Immature natural killer cell (primary cell): ENCODE results near the gene LMAN1L. TPM values are rescaled to one million over a fixed set of nuclear protein-coding genes. Genes with fewer than 3 reads are reported as not detected.
A peak's percentile ranks its signal among the peaks of the same experiment; 100 is the strongest.

Source experiments
- DNase-seq, 3 donors: peaks; one replicate each; pipeline ENCODE4 v3.0.0; 2022; ENCODE audit warnings: mixed read lengths in 1 of 3
- H3K27ac Mint-ChIP-seq, 6 donors: one replicate each; pipeline ENCODE4 v1.8.0; 2020; ENCODE audit warnings: mixed read lengths in 6 of 6, mild to moderate bottlenecking in 5 of 6, inconsistent platforms in 4 of 6, moderate library complexity in 3 of 6
- H3K27me3 Mint-ChIP-seq, 3 donors: one replicate each; pipeline ENCODE4 v1.8.0; 2020 to 2021; ENCODE audit warnings: low read depth in 3 of 3, mild to moderate bottlenecking in 3 of 3, mixed read lengths in 3 of 3, moderate library complexity in 3 of 3, inconsistent platforms in 1 of 3
- H3K36me3 Mint-ChIP-seq, 3 donors: one replicate each; pipeline ENCODE4 v1.8.0; 2020; ENCODE audit warnings: mixed read lengths in 3 of 3, inconsistent platforms in 2 of 3, mild to moderate bottlenecking in 2 of 3
- H3K4me1 Mint-ChIP-seq, 2 donors: one replicate each; pipeline ENCODE4 v1.8.0; 2020; ENCODE audit warnings: inconsistent platforms in 2 of 2, mild to moderate bottlenecking in 2 of 2, mixed read lengths in 2 of 2, moderate library complexity in 1 of 2
- H3K4me3 Mint-ChIP-seq, 5 donors: one replicate each; pipeline ENCODE4 v1.8.0; 2020; ENCODE audit warnings: mild to moderate bottlenecking in 5 of 5, mixed read lengths in 5 of 5, inconsistent platforms in 3 of 5, moderate library complexity in 3 of 5
- H3K9me3 Mint-ChIP-seq, 6 donors: one replicate each; pipeline ENCODE4 v1.8.0; 2020; ENCODE audit warnings: mild to moderate bottlenecking in 6 of 6, mixed read lengths in 6 of 6, inconsistent platforms in 4 of 6, moderate library complexity in 3 of 6
- polyA plus RNA-seq, 3 donors: library from polyadenylated mRNA; unstranded; fragments of 300-500 nt; fragmentation: Illumina TruSeq; gene quantifications; one replicate each; pipeline ENCODE4 v1.2.3, GENCODE V29; 2021

The LMAN1L gene
- polyA plus RNA-seq, 3 donors from 2014 or later, result not detected

DNA sequence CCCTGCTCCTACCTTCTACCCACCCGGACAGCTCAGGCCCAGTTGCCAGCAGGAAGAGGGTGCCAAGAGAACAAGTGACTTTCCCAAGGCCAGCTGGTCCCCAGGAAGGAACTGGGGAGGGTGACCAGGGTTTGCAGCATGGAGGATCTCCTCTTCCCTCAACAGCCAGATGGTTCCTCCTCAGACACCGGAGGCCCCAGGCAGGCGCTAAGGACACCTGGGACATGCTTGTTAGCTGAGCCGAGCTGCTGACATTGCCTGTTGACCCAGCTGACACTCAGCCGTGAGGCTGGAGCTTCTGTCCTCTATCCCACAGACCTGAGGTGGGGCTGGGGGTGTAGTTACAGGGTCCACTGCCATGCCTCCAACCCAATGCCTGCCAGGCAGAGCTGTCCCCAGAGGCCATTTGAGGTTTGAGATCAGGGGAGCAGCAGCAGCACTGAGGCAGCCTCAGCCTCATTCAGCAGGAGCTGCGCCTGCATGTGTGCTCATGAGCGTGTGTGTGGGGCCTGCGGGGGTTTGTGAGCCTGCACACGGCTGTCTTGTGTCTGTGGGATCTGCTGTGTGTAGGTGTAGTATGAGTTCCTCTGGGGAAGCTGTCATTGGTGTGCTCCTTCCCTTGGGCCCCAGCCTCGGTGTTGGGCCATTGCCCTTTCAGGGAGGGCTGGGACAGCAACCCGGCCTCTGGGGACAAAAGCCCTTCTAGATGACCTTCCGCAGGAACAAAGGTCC, 20.9 kb downstream of the LMAN1L start:
- DNase-seq, result no peak
- H3K36me3 Mint-ChIP-seq, result peaks cover 0 to 3% (median 0%) of the 10 kb centered on the region in 3 donors
- H3K4me1 Mint-ChIP-seq, result no peaks in the 10 kb centered on the region
- no peaks in the 10 kb centered on the region for H3K9me3 Mint-ChIP-seq
- H3K27ac Mint-ChIP-seq, result no peak overlapping the region
- no peak overlapping the region for H3K4me3 Mint-ChIP-seq
- peaks cover 0 to 5% (median 3%) of the 10 kb centered on the region in 3 donors for H3K27me3 Mint-ChIP-seq

DNA sequence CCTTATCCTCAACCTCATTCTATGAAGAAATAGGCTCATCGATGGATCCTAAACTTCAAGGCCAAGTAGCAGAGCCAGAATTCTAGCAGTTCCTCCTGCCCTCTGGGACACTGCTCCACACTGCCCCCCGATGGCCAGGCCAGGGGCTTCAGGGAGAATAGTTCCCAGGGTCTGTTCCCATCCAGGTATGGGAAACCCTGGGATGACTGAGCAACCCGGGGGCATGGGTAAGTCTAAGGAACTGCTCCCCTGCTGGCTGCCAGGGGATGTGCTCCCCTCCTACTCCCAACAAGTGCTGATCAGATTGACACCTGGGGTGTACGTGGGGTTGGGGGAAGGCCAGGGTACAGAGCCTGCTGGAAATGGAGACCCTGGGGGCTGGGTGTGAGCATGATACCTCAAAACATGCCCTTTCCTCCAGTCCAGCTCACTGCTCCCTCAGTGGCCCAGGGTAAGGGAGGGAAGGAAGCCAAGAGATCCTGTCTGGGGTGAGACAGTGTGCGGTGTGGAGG, 22.7 kb downstream of the LMAN1L start:
- Mint-ChIP-seq H3K27ac (peak overlapping the region in 1 of 6 donors; percentile 58), H3K4me1 (no peaks in the 10 kb centered on the region), H3K4me3 (no peak overlapping the region), H3K9me3 (no peaks in the 10 kb centered on the region), H3K36me3 (peaks cover 0 to 7% (median 0%) of the 10 kb centered on the region in 3 donors), H3K27me3 (peaks cover 0 to 4% (median 3%) of the 10 kb centered on the region in 3 donors)
- DNase-seq, result peak in 2 of 3 donors; percentile 25 to 32

DNA sequence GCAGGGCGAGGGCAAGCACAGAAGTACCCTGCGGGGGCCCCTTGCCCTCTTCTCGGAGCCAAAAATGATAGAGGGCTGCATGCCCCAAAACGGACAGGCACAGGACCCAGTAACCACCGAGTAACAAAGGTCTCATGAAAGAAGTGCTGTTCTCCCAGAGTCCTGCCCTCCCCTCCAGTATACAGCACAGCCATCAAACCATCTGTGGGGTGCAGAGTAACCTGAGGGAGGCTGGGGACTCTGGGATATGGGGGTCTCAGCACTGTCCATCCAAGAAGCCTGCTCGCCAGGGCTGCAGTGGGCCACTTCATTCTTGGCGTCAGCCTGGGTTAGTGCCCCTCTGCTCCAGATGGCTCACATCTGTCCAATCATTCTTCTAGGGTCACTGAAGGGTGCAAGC, 24.2 kb downstream of the LMAN1L start:
- Mint-ChIP-seq H3K27ac (no peak overlapping the region), H3K4me1 (peaks cover 7 to 11% of the 10 kb centered on the region in 2 donors), H3K36me3 (peaks cover 0 to 7% (median 0%) of the 10 kb centered on the region in 3 donors), H3K4me3 (no peak overlapping the region), H3K9me3 (no peaks in the 10 kb centered on the region), H3K27me3 (peaks cover 2 to 5% (median 3%) of the 10 kb centered on the region in 3 donors)
- no peak for DNase-seq

DNA sequence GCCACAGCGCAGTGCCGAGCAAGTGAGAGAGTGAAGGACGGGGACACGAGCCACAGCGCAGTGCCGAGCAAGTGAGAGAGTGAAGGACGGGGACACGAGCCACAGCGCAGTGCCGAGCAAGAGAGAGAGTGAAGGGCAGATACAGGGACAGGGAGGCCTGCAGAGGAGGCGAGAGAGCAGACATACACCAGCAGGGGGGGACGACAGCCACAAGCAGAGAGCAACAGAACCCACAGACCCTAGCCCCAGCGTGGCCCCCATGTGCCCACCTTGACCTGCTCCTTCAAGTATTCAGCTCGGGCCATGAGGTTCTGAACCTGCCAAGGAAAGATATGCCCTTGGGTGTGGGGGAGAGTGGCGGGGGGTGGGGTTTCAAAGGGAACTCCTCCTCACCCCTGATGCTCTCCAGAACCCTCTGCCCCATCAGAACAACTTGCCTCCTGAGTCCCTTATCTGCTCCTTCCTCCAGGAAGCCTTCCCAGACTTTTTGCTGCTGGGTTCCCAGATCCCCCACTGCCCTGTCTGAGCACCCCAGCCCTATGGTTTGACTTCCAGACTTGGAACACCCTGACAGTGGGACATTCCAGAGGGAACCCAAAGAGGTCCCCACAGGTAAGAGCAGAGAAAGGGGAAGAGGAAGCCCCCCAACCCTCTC, 25.0 kb downstream of the LMAN1L start:
- peaks cover 3 to 5% (median 4%) of the 10 kb centered on the region in 3 donors for H3K27me3 Mint-ChIP-seq
- peaks cover 0 to 7% (median 0%) of the 10 kb centered on the region in 3 donors for H3K36me3 Mint-ChIP-seq
- H3K27ac Mint-ChIP-seq, result no peak overlapping the region

DNA sequence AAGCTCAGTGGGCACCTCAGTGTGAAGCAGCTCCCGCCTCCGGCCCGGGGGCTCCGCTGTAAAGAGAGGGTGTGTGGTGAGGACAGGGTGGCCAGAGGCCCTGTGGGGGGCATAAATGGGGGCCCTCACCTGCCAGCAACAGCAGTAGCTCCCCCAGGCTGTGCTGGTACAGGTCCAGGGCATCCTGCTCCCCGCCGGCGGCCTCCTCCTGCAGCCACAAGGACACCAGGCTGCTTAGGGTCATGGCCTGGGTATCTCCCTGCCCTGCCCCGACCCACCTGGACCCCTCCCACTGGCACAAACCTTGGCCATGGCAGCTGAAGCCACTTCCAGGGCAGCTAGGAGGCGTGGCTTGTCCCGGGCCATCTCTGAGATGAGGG, 25.5 kb downstream of the LMAN1L start:
- no peak overlapping the region for H3K27ac Mint-ChIP-seq
- H3K4me3 Mint-ChIP-seq, result no peak overlapping the region
- H3K36me3 Mint-ChIP-seq, result peaks cover 0 to 7% (median 0%) of the 10 kb centered on the region in 3 donors
- H3K9me3 Mint-ChIP-seq, result no peaks in the 10 kb centered on the region
- no peak for DNase-seq
- H3K27me3 Mint-ChIP-seq, result peaks cover 0 to 6% (median 5%) of the 10 kb centered on the region in 3 donors
- peaks cover 16 to 20% of the 10 kb centered on the region in 2 donors for H3K4me1 Mint-ChIP-seq

More for the DNA sequence above, 25.0 kb downstream of the LMAN1L start:
- H3K4me1 Mint-ChIP-seq, result peaks cover 15 to 19% of the 10 kb centered on the region in 2 donors
- no peaks in the 10 kb centered on the region for H3K9me3 Mint-ChIP-seq
- DNase-seq, result no peak
- H3K4me3 Mint-ChIP-seq, result no peak overlapping the region

DNA sequence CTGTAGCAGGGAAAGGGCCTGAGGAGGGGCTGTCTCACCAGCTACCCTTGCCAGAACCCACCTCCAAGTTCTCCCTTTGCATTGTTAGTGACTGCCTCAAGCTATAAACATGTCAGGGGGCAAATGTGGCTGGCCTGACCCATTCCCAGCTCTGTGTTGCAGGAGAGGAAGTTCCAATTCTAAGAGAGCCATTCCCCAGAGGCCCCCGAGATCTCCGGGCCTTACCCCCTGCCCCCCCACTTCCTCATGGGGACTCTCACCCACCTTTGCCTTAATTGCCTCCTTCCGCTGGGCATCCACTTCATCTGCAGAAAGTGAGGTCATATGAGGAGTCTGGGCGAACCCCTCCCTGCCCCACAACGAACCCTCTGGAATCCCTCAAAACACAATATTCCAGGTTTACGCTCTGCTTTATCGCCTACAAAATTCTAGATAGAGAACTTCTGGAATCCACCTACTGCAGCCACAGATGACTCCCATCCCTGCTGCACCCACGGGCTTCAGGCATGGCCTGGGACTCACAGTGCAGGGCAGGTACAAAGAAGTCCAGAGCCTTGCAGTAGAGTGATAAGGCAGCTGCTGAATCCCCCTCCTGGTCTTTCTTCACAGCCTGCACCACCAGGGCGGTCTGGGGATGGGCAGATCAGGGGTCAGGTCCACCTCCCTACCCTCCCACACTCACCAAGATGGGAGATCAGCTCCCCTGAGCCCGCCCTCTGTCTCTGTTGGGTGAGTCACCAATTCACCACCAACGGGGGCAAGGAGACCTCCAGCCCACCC, 26.3 kb downstream of the LMAN1L start:
- Mint-ChIP-seq H3K36me3 (peaks cover 0 to 7% (median 0%) of the 10 kb centered on the region in 3 donors), H3K9me3 (no peaks in the 10 kb centered on the region), H3K27ac (peak overlapping the region in 1 of 6 donors; percentile 64), H3K27me3 (peaks cover 0 to 7% (median 6%) of the 10 kb centered on the region in 3 donors), H3K4me1 (peaks cover 22 to 28% of the 10 kb centered on the region in 2 donors), H3K4me3 (no peak overlapping the region)
- no peak for DNase-seq

DNA sequence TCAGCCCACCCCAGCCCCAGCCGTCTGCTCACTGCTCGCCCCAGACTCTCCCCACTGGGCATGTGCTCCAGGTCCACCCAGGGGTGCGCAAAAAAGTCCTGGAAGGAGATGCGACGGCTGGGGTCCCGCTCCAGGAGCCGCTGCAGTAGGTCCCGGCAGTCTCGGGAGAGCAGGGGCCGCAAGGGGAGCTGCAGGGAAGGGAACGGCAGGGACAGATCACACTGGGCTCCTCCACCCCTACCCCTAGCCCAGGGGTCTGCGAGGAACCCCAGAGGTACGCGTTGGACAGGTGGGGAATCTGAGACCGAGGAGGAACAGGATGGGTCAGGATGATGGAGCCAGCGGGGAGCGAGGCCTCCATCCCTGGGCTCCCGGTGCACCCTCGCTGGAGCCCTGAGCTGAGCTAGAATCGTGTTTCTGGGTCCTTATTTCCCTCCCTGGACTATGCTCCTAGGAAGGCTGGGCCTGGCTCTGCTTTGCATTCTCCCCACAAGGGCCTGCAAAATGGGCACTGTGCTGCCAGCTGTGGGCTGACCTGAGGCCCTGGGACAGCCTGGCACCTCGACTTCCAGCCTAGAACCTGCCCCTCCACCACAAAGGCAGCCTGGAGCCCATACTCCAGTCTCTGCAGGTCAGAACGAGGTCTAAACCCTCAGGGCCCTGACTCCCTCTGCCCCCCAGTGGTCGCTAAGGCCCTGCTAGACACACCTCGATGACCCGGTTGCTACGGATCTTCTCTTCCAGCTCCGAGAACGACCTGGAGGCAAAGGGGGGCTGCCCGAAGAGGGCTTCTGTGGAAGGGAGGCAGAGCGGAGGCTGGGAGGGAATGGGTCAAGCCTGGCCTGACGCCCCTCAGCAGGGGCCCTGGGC, 27.1 kb downstream of the LMAN1L start:
- Mint-ChIP-seq H3K4me1 (peaks cover 30 to 36% of the 10 kb centered on the region in 2 donors), H3K36me3 (peaks cover 0 to 7% (median 0%) of the 10 kb centered on the region in 3 donors), H3K4me3 (no peak overlapping the region), H3K27ac (peak overlapping the region in 1 of 6 donors; percentile 77), H3K9me3 (no peaks in the 10 kb centered on the region), H3K27me3 (peaks cover 0 to 8% (median 6%) of the 10 kb centered on the region in 3 donors)
- DNase-seq, result no peak

DNA sequence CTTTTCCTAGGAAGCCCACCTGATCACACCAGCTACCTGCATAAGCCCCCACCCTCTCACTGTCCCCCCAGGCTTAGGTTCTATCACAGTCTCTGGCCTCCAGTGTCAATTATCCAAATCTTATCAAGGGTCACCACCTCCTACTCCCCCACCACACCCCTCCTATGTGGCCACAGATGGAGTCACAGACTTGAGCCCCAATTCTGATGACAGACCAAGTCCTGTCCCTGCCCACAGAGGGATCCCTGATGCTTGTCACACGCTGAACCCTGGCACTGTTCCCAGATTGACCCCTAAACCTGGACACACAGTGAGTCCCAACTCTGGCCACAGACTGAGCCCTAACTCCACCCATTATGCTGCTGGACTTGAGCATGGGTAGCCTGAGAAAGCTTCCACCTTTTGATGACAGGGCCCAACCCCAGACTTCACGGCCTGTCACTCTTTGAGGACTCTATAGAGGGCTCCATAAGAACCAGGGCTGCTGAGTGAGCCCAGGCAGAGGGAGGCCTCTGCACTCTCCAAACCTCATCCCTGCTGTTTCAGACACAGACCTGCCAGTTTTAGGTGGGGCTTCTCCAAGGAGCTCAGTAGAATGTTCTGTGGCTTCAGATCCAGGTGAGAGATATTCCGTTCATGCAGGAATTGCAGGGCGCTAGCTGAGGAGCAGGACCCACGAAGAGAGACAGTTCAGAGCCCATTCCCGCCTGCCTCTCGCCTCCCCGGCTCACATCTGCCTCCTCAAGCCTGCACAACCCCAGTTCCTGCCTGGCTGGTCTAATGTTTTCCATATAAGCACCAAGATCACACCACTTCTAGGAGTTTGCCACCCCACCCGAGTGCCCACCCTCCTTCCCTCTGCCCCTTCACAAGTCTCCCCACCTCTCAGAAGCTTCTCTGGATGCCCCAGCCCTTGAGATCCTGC, 28.5 kb downstream of the LMAN1L start:
- no peaks in the 10 kb centered on the region for H3K9me3 Mint-ChIP-seq
- peaks cover 0 to 9% (median 7%) of the 10 kb centered on the region in 3 donors for H3K27me3 Mint-ChIP-seq
- peaks cover 42 to 48% of the 10 kb centered on the region in 2 donors for H3K4me1 Mint-ChIP-seq
- H3K4me3 Mint-ChIP-seq, result peak overlapping the region; percentile 60 to 89 (median 86)
- no peak for DNase-seq
- H3K27ac Mint-ChIP-seq, result peak overlapping the region in 4 of 6 donors; percentile 42 to 80 (median 66)
- H3K36me3 Mint-ChIP-seq, result peaks cover 0 to 7% (median 4%) of the 10 kb centered on the region in 3 donors

DNA sequence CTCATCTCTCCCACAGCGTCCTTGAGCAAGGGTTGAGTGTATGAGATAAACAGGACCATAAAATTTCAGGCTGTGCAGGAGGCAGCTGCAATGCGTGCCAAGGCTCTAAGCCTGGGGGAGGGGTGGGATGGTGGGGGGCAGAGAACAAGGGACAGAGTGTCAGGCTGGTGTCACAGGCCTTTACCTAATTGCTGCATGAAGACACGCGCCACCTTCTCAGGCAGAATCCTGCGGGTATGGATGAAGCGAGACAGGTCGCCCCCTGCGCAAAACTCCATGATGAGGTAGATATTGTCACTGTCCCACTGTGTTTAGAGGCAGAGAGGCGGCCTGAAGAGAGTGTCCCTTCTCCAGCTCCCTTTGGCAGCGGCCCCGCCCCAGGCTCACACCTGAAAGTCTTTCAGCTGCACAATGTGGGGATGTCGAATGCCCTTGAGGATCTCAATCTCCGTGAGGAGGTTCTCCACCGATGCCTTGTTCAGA, 29.3 kb downstream of the LMAN1L start:
- H3K27me3 Mint-ChIP-seq, result peaks cover 0 to 9% (median 7%) of the 10 kb centered on the region in 3 donors
- H3K4me3 Mint-ChIP-seq, result peak overlapping the region; percentile 60 to 89 (median 86)
- H3K27ac Mint-ChIP-seq, result peak overlapping the region in 3 of 6 donors; percentile 28 to 81 (median 45)
- DNase-seq, result no peak
- H3K4me1 Mint-ChIP-seq, result peaks cover 45 to 53% of the 10 kb centered on the region in 2 donors
- no peaks in the 10 kb centered on the region for H3K9me3 Mint-ChIP-seq
- peaks cover 0 to 9% (median 4%) of the 10 kb centered on the region in 3 donors for H3K36me3 Mint-ChIP-seq

DNA sequence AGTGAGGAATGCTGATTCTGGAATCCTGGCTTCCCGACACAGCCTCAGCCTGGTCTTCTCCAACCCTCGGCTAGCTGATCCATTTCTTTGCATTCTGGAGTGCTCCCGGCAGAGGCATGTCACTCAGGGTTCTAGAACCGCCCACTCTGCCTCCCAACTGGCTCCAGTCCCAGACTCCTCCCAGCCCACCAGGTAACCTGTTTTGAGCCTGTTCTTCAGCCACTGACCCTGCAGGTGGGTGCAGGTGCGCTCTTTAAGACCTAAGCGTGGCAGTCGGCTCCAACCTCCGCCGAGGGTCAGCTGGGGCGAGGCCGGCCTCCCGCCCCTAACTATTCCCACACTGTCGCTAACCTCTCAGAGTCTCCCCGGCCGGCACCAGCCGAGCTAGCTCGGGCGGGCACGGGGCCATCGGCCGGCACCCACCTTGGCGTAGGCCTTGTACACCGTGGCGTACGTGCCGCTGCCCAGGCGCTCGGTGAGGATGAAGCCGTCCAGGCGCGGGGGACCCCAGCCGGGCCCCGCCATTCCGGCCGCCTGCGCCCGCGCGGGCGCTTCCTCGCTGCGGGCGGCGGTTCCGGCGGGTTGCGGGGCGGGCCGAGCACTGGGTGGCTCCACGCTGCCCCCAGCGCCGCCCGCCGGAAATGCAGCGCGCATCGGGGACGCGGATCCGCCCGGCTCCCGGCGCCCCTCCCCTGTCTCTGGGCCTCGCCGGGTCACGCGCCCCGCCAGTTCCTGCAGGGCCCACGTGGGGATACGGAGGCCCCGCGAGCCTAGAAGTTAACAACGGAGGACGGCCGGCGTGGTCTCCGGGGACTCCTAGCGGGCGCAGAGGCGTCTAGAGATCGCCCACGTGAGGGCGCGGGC, 30.2 kb downstream of the LMAN1L start, which contains the start of gene ULK3:
Gene ULK3, minus strand, starts transcription at position 576 of the 864 bp plus-strand sequence. Its CDS starts 51 bp downstream, at position 525.
- Mint-ChIP-seq H3K4me3 (peak within 1 kb of the TSS; percentile 85 to 94 (median 88)), H3K27me3 (peaks cover 0 to 7% (median 7%) of the 10 kb centered on the region in 3 donors), H3K9me3 (no peaks in the 10 kb centered on the region), H3K4me1 (peaks cover 45 to 54% of the 10 kb centered on the region in 2 donors), H3K27ac (peak within 1 kb of the TSS; percentile 87 to 97 (median 94)), H3K36me3 (peaks cover 4 to 12% (median 7%) of the 10 kb centered on the region in 3 donors)
- DNase-seq, result peak; percentile 93

DNA sequence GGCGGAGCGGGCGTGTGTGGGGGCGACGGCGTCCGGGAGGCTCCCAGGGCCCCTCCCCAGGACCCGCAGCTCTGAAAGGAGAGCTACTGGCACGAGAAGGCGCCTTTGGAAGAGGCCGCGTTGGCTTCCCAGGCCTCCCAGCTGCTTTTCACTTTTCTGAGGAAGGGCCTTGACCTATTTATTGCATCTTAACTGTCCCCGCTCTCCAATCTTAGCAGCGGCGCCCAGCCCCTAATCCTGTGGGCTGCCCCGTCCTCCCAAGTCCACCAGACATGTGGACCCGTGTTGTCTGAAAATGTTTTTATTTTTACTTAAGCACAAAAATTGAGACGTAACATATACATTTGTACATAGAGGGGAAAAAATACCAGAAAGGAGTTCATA, 30.8 kb downstream of the LMAN1L start:
- Mint-ChIP-seq H3K36me3 (peaks cover 4 to 18% (median 7%) of the 10 kb centered on the region in 3 donors), H3K27me3 (peaks cover 0 to 7% (median 7%) of the 10 kb centered on the region in 3 donors), H3K27ac (peak overlapping the region; percentile 87 to 96 (median 91)), H3K4me3 (peak overlapping the region; percentile 85 to 94 (median 88)), H3K9me3 (no peaks in the 10 kb centered on the region), H3K4me1 (peaks cover 45 to 54% of the 10 kb centered on the region in 2 donors)
- no peak for DNase-seq
